H1 (cell line): ENCODE measurements around the gene SLC6A20.

Experiments
- CEBPB ChIP-seq: IDR thresholded peaks from 2 replicates; pipeline ENCODE4 v1.6.1; 2012; ENCODE audit warnings: low read depth, low read length
- EP300 ChIP-seq, 2 experiments: IDR thresholded peaks; 1 replicate in 1 of 2; 2 replicates in 1 of 2; pipeline ENCODE4 v1.6.1; 2011 to 2012; ENCODE audit warnings: low read depth in 2 of 2, low read length in 2 of 2, mild to moderate bottlenecking in 2 of 2, borderline replicate concordance in 1 of 2, inconsistent platforms in 1 of 2, moderate library complexity in 1 of 2
- TF ChIP-seq, protein P1 (sequence below): IDR thresholded peaks from 2 replicates; pipeline ENCODE4 v1.6.1; 2012; ENCODE audit warnings: inconsistent platforms
- TF ChIP-seq, protein P2 (sequence below), 3 experiments: IDR thresholded peaks; 1 replicate in 2 of 3; 2 replicates in 1 of 3; pipeline versions ENCODE4 v1.5.1 to v1.6.1; 2011; ENCODE audit warnings: low read length in 3 of 3, mild to moderate bottlenecking in 3 of 3, inconsistent platforms in 2 of 3, low read depth in 1 of 3, moderate library complexity in 1 of 3; ENCODE audit not compliant: insufficient read depth in 1 of 3; ENCODE audit errors: control extremely low read depth in 1 of 3
- TF ChIP-seq, protein P3 (sequence below): IDR thresholded peaks from 2 replicates; pipeline ENCODE4 v1.6.1; 2011; ENCODE audit warnings: low read depth, mild to moderate bottlenecking, low read length; ENCODE audit not compliant: insufficient read depth

DNA sequence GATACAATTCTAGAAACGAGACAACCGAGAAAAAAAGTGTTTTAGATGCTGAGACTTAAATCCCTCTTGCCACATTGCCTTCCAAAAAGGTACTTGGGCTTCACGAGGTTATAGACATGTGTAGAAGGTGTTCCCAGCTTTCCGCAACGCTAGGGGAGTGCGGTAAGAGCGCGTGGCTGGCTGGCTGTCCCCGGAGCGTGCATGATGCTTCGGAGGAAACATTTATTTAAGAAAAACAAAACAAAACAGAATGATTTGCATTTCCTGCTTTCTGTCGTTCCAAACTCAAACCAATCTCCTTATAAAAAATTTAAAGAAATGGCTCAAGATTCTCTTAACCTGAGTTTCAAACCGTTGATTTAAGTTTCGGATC lies 841 bp downstream of the SLC6A20 start:
- TF ChIP-seq, protein P1, sequence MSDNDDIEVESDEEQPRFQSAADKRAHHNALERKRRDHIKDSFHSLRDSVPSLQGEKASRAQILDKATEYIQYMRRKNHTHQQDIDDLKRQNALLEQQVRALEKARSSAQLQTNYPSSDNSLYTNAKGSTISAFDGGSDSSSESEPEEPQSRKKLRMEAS: peak; percentile 50
- TF ChIP-seq, protein P2, sequence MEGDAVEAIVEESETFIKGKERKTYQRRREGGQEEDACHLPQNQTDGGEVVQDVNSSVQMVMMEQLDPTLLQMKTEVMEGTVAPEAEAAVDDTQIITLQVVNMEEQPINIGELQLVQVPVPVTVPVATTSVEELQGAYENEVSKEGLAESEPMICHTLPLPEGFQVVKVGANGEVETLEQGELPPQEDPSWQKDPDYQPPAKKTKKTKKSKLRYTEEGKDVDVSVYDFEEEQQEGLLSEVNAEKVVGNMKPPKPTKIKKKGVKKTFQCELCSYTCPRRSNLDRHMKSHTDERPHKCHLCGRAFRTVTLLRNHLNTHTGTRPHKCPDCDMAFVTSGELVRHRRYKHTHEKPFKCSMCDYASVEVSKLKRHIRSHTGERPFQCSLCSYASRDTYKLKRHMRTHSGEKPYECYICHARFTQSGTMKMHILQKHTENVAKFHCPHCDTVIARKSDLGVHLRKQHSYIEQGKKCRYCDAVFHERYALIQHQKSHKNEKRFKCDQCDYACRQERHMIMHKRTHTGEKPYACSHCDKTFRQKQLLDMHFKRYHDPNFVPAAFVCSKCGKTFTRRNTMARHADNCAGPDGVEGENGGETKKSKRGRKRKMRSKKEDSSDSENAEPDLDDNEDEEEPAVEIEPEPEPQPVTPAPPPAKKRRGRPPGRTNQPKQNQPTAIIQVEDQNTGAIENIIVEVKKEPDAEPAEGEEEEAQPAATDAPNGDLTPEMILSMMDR (IDR thresholded peaks at IDR 0.05; ENCODE audit: control extremely low read depth in 1 of 3, insufficient read depth in 1 of 3, low read depth in 1 of 3, low read length in 3 of 3): no peak
- no peak for TF ChIP-seq EP300 (IDR thresholded peaks at IDR 0.05; ENCODE audit: borderline replicate concordance in 1 of 2, low read depth in 2 of 2, low read length in 2 of 2)
- TF ChIP-seq, protein P3, sequence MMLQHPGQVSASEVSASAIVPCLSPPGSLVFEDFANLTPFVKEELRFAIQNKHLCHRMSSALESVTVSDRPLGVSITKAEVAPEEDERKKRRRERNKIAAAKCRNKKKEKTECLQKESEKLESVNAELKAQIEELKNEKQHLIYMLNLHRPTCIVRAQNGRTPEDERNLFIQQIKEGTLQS: no peak
- TF ChIP-seq CEBPB: no peak
